HEK293 (cell line): Measurements from ENCODE around the gene GALNT13.

Experiments used
- CTCF ChIA-PET: fragments of 350-600 bp; formaldehyde crosslinking; extraction: SDS; loops from one replicate; lab custom pipeline; 2021; ENCODE audit warnings: antibody characterized with exemption; lab: Yijun Ruan, JAX
- POLR2A ChIA-PET: fragments of 300-600 bp; formaldehyde crosslinking; extraction: SDS; loops from one replicate; lab custom pipeline; 2020; ENCODE audit warnings: antibody characterized with exemption, inconsistent platforms; lab: Yijun Ruan, JAX
- H3K27ac ChIP-seq: fragments of 200-500 bp; sonication (Bioruptor generic); 2 replicates; pipeline ENCODE4 v1.5.1; 2014; ENCODE audit warnings: low read depth, low read length, control low read depth, inconsistent platforms; ENCODE audit errors: extremely low read depth
- H3K36me3 ChIP-seq, 2 experiments: fragments of 200-500 bp in 1 of 2; sonication (Bioruptor generic) in 1 of 2; 1 replicate in 1 of 2; 2 replicates in 1 of 2; pipeline ENCODE4 v1.5.1; 2014 to 2017; ENCODE audit warnings: inconsistent platforms in 2 of 2, low read length in 2 of 2; ENCODE audit not compliant: control insufficient read depth in 2 of 2, insufficient read depth in 1 of 2
- H3K4me1 ChIP-seq: fragments of 200-500 bp; sonication (Bioruptor generic); 2 replicates; pipeline ENCODE4 v1.5.1; 2014; ENCODE audit warnings: mild to moderate bottlenecking, low read length, inconsistent platforms; ENCODE audit not compliant: control insufficient read depth, insufficient read depth
- H3K4me3 ChIP-seq: 2 replicates; pipeline ENCODE4 v1.5.1; 2011; ENCODE audit warnings: low read depth, mild to moderate bottlenecking, control low read depth, low read length, moderate library complexity
- H3K9me3 ChIP-seq: fragments of 200-500 bp; sonication (Bioruptor generic); 2 replicates; pipeline ENCODE4 v1.5.1; 2014; ENCODE audit warnings: low read depth, low read length, inconsistent platforms; ENCODE audit not compliant: control insufficient read depth, insufficient read depth
- KLF9 ChIP-seq: fragments of 450-650 bp; formaldehyde crosslinking; IDR thresholded peaks from 2 replicates; pipeline ENCODE4 v1.5.1; 2016; ENCODE audit warnings: missing biosample characterization, missing genetic modification characterization, low read depth
- PATZ1 ChIP-seq: fragments of 450-650 bp; formaldehyde crosslinking; IDR thresholded peaks from 2 replicates; pipeline ENCODE4 v1.5.1; 2016; ENCODE audit warnings: missing biosample characterization, missing genetic modification characterization
- SP2 ChIP-seq: fragments of 450-650 bp; formaldehyde crosslinking; IDR thresholded peaks from 2 replicates; pipeline ENCODE4 v1.5.1; 2016; ENCODE audit warnings: missing biosample characterization, missing genetic modification characterization
- ZBTB20 ChIP-seq: fragments of 450-650 bp; formaldehyde crosslinking; IDR thresholded peaks from 2 replicates; pipeline ENCODE4 v1.5.1; 2016; ENCODE audit warnings: missing biosample characterization, missing genetic modification characterization
- ZEB2 ChIP-seq: fragments of 450-650 bp; formaldehyde crosslinking; IDR thresholded peaks from 2 replicates; pipeline ENCODE4 v1.5.1; 2016; ENCODE audit warnings: missing biosample characterization, missing genetic modification characterization
- ZNF155 ChIP-seq: fragments of 450-650 bp; formaldehyde crosslinking; IDR thresholded peaks from 2 replicates; pipeline ENCODE4 v1.5.1; 2016; ENCODE audit warnings: missing biosample characterization, missing genetic modification characterization
- ZNF18 ChIP-seq: fragments of 450-650 bp; formaldehyde crosslinking; IDR thresholded peaks from 2 replicates; pipeline ENCODE4 v1.5.1; 2016; ENCODE audit warnings: missing biosample characterization, missing genetic modification characterization
- ZNF23 ChIP-seq: fragments of 450-650 bp; formaldehyde crosslinking; IDR thresholded peaks from 2 replicates; pipeline ENCODE4 v1.5.1; 2016; ENCODE audit warnings: missing biosample characterization, missing genetic modification characterization, borderline replicate concordance
- ZNF24 ChIP-seq: fragments of 450-650 bp; formaldehyde crosslinking; IDR thresholded peaks from 2 replicates; pipeline ENCODE4 v1.5.1; 2016; ENCODE audit warnings: missing biosample characterization, missing genetic modification characterization
- ZNF394 ChIP-seq: fragments of 450-650 bp; formaldehyde crosslinking; IDR thresholded peaks from 2 replicates; pipeline ENCODE4 v1.5.1; 2016; ENCODE audit warnings: missing biosample characterization, missing genetic modification characterization, mild to moderate bottlenecking, moderate library complexity, borderline replicate concordance
- ZNF449 ChIP-seq: fragments of 450-650 bp; formaldehyde crosslinking; IDR thresholded peaks from 2 replicates; pipeline ENCODE4 v1.5.1; 2017; ENCODE audit warnings: missing biosample characterization, mild to moderate bottlenecking, missing genetic modification characterization, moderate library complexity
- ZNF48 ChIP-seq: fragments of 450-650 bp; formaldehyde crosslinking; IDR thresholded peaks from 2 replicates; pipeline ENCODE4 v1.5.1; 2016; ENCODE audit warnings: missing biosample characterization, missing genetic modification characterization
- ZNF621 ChIP-seq: fragments of 450-650 bp; formaldehyde crosslinking; IDR thresholded peaks from 2 replicates; pipeline ENCODE4 v1.5.1; 2017; ENCODE audit warnings: missing biosample characterization, missing genetic modification characterization
- ZSCAN16 ChIP-seq: fragments of 450-650 bp; formaldehyde crosslinking; IDR thresholded peaks from 2 replicates; pipeline ENCODE4 v1.5.1; 2016; ENCODE audit warnings: missing biosample characterization, missing genetic modification characterization
- TF ChIP-seq, protein P1 (sequence below): fragments of 450-650 bp; formaldehyde crosslinking; IDR thresholded peaks from 2 replicates; pipeline ENCODE4 v1.5.1; 2016; ENCODE audit warnings: missing biosample characterization, missing genetic modification characterization, borderline replicate concordance
- TF ChIP-seq, protein P2 (sequence below): fragments of 450-650 bp; formaldehyde crosslinking; IDR thresholded peaks from 2 replicates; pipeline ENCODE4 v1.5.1; 2016; ENCODE audit warnings: missing biosample characterization, missing genetic modification characterization
- TF ChIP-seq, protein P3 (sequence below): sonication (generic); formaldehyde crosslinking; IDR thresholded peaks from 2 replicates; pipeline ENCODE4 v1.8.1; 2022; ENCODE audit warnings: mild to moderate bottlenecking, moderate library complexity, missing genetic modification reagents

Gene GALNT13

GRCh38 chr2:154350911-154351310 is 479.2 kb downstream of the GALNT13 start (continued):
- TF ChIP-seq, protein P1, sequence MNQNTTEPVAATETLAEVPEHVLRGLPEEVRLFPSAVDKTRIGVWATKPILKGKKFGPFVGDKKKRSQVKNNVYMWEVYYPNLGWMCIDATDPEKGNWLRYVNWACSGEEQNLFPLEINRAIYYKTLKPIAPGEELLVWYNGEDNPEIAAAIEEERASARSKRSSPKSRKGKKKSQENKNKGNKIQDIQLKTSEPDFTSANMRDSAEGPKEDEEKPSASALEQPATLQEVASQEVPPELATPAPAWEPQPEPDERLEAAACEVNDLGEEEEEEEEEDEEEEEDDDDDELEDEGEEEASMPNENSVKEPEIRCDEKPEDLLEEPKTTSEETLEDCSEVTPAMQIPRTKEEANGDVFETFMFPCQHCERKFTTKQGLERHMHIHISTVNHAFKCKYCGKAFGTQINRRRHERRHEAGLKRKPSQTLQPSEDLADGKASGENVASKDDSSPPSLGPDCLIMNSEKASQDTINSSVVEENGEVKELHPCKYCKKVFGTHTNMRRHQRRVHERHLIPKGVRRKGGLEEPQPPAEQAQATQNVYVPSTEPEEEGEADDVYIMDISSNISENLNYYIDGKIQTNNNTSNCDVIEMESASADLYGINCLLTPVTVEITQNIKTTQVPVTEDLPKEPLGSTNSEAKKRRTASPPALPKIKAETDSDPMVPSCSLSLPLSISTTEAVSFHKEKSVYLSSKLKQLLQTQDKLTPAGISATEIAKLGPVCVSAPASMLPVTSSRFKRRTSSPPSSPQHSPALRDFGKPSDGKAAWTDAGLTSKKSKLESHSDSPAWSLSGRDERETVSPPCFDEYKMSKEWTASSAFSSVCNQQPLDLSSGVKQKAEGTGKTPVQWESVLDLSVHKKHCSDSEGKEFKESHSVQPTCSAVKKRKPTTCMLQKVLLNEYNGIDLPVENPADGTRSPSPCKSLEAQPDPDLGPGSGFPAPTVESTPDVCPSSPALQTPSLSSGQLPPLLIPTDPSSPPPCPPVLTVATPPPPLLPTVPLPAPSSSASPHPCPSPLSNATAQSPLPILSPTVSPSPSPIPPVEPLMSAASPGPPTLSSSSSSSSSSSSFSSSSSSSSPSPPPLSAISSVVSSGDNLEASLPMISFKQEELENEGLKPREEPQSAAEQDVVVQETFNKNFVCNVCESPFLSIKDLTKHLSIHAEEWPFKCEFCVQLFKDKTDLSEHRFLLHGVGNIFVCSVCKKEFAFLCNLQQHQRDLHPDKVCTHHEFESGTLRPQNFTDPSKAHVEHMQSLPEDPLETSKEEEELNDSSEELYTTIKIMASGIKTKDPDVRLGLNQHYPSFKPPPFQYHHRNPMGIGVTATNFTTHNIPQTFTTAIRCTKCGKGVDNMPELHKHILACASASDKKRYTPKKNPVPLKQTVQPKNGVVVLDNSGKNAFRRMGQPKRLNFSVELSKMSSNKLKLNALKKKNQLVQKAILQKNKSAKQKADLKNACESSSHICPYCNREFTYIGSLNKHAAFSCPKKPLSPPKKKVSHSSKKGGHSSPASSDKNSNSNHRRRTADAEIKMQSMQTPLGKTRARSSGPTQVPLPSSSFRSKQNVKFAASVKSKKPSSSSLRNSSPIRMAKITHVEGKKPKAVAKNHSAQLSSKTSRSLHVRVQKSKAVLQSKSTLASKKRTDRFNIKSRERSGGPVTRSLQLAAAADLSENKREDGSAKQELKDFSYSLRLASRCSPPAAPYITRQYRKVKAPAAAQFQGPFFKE (tag by site-specific recombination): no peak

DNA sequence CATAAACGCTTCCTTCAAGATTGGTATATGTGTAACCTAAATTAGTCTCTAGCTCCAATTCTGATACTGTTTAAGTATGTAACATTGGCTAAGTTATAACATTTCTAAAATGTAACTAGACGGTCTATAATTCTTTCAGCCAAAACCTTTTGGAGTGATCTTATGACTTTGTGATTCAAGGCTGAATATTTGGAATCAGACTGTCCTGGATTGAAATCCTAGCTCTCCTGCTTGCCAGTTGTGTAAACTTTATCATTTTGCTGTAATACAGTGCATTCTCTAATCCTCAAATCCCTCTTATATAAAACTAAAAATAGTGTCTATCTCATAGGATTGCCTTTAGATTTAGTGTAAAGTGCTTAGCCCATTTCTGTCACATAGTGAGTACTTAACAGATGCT is 489.6 kb downstream of the GALNT13 start:
- no peak overlapping the region for H3K27ac ChIP-seq
- H3K36me3 ChIP-seq: no peaks in the 10 kb centered on the region
- H3K4me3 ChIP-seq: no peak overlapping the region
- H3K9me3 ChIP-seq: no peaks in the 10 kb centered on the region
- CTCF ChIA-PET: no interaction called here
- POLR2A ChIA-PET: no interaction called here
- H3K4me1 ChIP-seq: no peaks in the 10 kb centered on the region
- TF ChIP-seq, protein P2, sequence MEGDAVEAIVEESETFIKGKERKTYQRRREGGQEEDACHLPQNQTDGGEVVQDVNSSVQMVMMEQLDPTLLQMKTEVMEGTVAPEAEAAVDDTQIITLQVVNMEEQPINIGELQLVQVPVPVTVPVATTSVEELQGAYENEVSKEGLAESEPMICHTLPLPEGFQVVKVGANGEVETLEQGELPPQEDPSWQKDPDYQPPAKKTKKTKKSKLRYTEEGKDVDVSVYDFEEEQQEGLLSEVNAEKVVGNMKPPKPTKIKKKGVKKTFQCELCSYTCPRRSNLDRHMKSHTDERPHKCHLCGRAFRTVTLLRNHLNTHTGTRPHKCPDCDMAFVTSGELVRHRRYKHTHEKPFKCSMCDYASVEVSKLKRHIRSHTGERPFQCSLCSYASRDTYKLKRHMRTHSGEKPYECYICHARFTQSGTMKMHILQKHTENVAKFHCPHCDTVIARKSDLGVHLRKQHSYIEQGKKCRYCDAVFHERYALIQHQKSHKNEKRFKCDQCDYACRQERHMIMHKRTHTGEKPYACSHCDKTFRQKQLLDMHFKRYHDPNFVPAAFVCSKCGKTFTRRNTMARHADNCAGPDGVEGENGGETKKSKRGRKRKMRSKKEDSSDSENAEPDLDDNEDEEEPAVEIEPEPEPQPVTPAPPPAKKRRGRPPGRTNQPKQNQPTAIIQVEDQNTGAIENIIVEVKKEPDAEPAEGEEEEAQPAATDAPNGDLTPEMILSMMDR: no peak
- no peak for TF ChIP-seq ZNF24 (tag by site-specific recombination)
- no peak for TF ChIP-seq ZNF48 (tag by site-specific recombination)
- TF ChIP-seq ZNF621 (tag by site-specific recombination): no peak
- no peak for TF ChIP-seq ZNF155 (tag by site-specific recombination)
- TF ChIP-seq ZNF394 (tag by site-specific recombination): no peak
- TF ChIP-seq ZNF18: no peak
- TF ChIP-seq KLF9: no peak
- no peak for TF ChIP-seq ZBTB20 (tag by site-specific recombination)
- TF ChIP-seq PATZ1 (tag by site-specific recombination): no peak
- no peak for TF ChIP-seq ZEB2 (tag by site-specific recombination)
- TF ChIP-seq ZNF23: no peak
- no peak for TF ChIP-seq ZNF449 (tag by site-specific recombination)
- TF ChIP-seq, protein P3, sequence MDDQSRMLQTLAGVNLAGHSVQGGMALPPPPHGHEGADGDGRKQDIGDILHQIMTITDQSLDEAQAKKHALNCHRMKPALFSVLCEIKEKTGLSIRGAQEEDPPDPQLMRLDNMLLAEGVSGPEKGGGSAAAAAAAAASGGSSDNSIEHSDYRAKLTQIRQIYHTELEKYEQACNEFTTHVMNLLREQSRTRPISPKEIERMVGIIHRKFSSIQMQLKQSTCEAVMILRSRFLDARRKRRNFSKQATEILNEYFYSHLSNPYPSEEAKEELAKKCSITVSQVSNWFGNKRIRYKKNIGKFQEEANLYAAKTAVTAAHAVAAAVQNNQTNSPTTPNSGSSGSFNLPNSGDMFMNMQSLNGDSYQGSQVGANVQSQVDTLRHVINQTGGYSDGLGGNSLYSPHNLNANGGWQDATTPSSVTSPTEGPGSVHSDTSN: no peak
- no peak for TF ChIP-seq SP2 (tag by site-specific recombination)
- no peak for TF ChIP-seq ZSCAN16
